GM19025 (cell line): ENCODE measurements around the gene LIG1.
A peak's percentile ranks its signal among the peaks of the same experiment; 100 is the strongest.

Experiments
- ATAC-seq: cut with Tn5 transposase; IDR thresholded peaks from one replicate; pipeline ENCODE4 v1.9.1; 2021; ENCODE audit warnings: mild to moderate bottlenecking, low read depth, moderate library complexity; ENCODE audit not compliant: unreplicated experiment

Gene LIG1

DNA sequence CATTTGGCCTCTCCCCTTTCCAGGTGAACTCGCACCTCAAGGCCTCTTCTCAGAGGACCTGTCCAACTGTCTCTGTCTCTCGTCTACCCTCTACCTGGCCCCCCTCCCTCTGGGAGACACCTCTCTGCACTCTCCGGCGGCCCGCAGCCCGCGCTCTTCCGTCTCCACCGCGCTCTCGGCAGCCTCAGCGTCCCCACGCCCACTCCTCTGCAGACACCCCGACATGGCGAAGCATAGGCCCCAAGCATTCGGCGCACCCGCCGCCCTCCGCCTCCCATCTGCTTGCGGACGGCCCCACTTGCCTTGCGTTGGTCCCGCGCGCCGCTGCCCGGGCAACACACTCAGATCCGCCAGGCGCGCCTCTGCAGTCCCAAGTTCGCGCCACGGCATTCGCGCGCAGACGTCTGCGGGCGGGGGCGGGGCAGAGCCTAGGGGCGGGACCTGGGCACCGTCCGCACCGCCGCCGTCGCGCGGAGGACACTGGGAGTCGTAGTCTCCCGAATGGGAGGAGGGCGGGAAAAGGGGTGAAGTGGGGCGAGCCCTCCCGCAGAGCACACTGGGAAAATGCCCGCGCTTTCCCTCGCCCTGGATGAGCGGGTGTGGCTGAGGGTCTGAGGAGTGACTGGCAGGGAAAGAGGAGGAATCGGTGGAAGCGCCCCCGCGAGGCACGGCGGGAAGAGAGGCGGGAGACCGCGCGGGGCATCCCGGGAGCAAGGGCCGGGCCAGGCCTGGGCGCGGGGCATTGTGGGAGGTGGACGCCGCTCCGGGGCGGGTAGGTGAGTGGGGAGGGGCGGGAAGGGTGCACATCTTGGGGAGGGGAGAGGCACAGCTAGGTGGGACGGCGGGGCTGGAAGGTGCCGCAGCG lies at the start of gene LIG1, which contains the start of gene ZSWIM9:
LIG1 (minus strand) TSS at position 406 of the 865 bp plus-strand sequence. CDS start 4,778 bp downstream, outside the sequence.
ZSWIM9 (plus strand) TSS at position 742 of the 865 bp plus-strand sequence. CDS start 1,123 bp downstream, outside the sequence.
- peak; percentile 86 for ATAC-seq

GRCh38 chr19:48218997-48219396 lies 48.9 kb upstream of the LIG1 start:
- no peak for ATAC-seq

DNA sequence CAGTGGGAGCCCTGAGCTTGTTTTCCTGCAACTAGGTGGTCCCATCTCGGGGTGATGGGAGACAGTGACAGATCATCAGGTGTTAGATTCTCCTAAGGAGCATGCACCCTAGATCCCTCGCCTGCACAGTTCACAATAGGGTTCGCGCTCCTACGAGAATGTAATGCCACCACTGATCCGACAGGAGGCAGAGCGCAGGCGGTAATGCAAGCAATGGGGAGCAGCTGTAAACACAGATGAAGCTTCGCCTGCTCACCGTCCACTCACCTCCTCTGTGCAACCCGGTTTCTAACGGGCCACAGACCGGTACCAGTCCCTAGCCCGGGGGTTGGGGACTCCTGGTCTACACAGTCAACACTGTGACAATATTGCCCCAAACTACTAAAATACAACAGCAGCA lies 46.8 kb upstream of the LIG1 start:
- no peak for ATAC-seq

GRCh38 chr19:48213959-48214358 lies 43.8 kb upstream of the LIG1 start:
- no peak for ATAC-seq

GRCh38 chr19:48210005-48210404 lies 39.9 kb upstream of the LIG1 start:
- no peak for ATAC-seq

DNA sequence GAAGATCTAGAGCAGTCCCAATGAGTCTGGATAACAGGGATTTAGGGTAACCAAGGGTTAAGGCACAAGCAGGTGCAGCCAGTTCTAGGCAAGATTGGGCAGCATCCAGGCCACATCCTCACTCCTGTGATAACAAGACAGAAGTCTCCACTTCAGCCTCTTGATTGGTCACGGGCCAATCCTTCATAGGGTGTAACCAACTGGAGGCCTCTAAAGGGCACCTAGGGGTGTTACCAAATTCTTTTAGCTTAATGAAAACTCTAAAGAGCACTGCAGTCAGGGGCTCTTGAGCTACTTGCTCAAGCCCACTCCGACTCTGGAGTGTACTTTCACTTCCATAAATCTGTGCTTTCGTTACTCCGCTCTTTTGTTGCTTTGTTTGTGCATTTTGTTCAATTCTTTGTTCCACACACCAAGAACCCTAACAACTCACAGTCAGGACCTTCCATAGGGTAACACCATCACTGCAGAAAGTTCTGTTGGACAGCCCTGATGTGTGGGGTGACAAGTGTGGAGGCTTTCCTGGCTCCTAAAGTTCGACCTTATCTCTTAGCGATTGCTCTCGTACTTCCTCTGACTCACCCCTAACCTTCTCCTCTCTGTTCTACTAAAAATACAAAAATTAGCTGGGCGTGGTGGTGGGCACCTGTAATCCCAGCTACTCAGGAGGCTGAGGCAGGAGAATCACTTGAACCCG lies 36.4 kb upstream of the LIG1 start:
- no peak for ATAC-seq

GRCh38 chr19:48203794-48204628 lies 33.9 kb upstream of the LIG1 start:
- peak; percentile 86 for ATAC-seq

- ATAC-seq: no peak
Measured at GRCh38 chr19:48203222-48203793, 33.2 kb upstream of the LIG1 start.

GRCh38 chr19:48196933-48197665 lies 27.0 kb upstream of the LIG1 start:
- no peak for ATAC-seq

GRCh38 chr19:48196321-48196763 lies 26.2 kb upstream of the LIG1 start:
- no peak for ATAC-seq

- no peak for ATAC-seq
Measured at GRCh38 chr19:48194844-48195830, 25.0 kb upstream of the LIG1 start.

- no peak for ATAC-seq
Measured at GRCh38 chr19:48194041-48194843, 24.1 kb upstream of the LIG1 start.

GRCh38 chr19:48192750-48193149 lies 22.6 kb upstream of the LIG1 start:
- no peak for ATAC-seq

GRCh38 chr19:48190885-48191284 lies 20.7 kb upstream of the LIG1 start:
- no peak for ATAC-seq

GRCh38 chr19:48190288-48190884 lies 20.2 kb upstream of the LIG1 start:
- no peak for ATAC-seq

DNA sequence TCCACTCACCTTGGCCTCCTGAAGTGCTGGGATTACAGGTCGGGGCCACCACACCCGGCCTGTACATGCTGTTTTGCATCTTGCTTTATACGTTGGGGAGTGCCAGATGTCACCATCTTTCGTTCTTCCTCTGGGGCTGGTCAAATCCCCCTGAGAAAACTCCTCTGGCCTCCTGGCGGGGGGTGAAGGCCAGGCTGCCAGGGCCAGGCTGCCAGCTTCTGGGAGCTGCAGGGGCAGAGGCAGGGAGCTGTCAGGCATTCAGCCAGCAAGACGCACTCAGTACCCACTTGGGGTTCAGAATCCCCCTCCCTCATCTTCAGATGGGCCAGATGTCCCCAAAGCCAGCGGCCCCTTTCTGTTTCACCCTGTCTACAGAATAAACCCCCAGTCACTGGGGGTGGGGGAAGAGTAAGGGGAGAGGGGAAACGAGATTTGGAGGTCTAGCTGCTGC lies 16.4 kb upstream of the LIG1 start:
- ATAC-seq: peak; percentile 56

DNA sequence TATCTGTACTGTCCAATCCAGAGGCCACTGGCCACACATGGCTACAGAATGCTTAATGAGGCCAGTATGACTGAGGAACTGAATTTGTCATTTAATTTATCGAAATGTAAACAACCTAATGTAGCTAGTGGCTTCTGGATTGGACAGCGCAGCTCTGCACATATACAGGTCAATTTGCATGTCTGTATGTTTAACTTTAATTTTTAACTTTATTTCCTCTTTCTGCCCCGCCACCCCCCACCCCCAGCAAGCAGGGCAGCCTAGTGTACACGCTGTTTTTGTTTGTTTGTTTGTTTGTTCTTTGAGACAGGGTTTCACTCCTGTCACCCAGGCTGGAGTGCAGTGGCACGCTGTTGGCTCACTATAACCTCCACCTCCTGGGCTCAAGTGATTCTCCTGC lies 15.9 kb upstream of the LIG1 start:
- peak; percentile 23 for ATAC-seq
